Neural cell (in vitro differentiated cells): ENCODE data around the gene CACNB2.

Experiments used
- CTCF ChIP-seq: fragments of 450-650 bp; IDR thresholded peaks from 2 replicates; pipeline ENCODE4 v1.5.1; 2014; ENCODE audit warnings: antibody characterized with exemption, mild to moderate bottlenecking, moderate library complexity; ENCODE audit not compliant: poor library complexity, severe bottlenecking
- EP300 ChIP-seq: fragments of 450-650 bp; conservative IDR thresholded peaks from 2 replicates; pipeline ENCODE4 v1.6.1; 2014; ENCODE audit warnings: antibody characterized with exemption, mild to moderate bottlenecking, moderate library complexity; ENCODE audit not compliant: poor library complexity, severe bottlenecking
- EZH2 ChIP-seq: fragments of 200-600, 300-800 bp; shearing (Covaris generic), sonication (generic); IDR thresholded peaks from 2 replicates; pipeline ENCODE4 v1.6.1; 2014; ENCODE audit warnings: antibody characterized with exemption, low read length, borderline replicate concordance, mild to moderate bottlenecking; ENCODE audit not compliant: insufficient read depth, poor library complexity, severe bottlenecking
- RAD21 ChIP-seq: fragments of 450-650 bp; conservative IDR thresholded peaks from 2 replicates; pipeline ENCODE4 v1.6.1; 2014; ENCODE audit warnings: antibody characterized with exemption, mild to moderate bottlenecking, moderate library complexity
- REST ChIP-seq: IDR thresholded peaks from 2 replicates; pipeline ENCODE4 v1.6.1; 2012; ENCODE audit warnings: borderline replicate concordance
- TAF1 ChIP-seq: IDR thresholded peaks from 2 replicates; pipeline ENCODE4 v1.6.1; 2012; ENCODE audit warnings: low read depth

GRCh38 chr10:18490755-18491154 is 350.5 kb downstream of the CACNB2 start:
- TF ChIP-seq CTCF (no peak), REST (no peak), RAD21 (no peak), TAF1 (no peak), EZH2 (no peak), EP300 (no peak)
